Upper lobe of left lung (tissue), 4 donors: ENCODE data around the gene DOCK4.

ENCODE experiments used
- POLR2A ChIP-seq, 4 donors: fragments of 450-650 bp; IDR thresholded peaks; one replicate each; pipeline ENCODE4 v1.5.1; 2016 to 2017; ENCODE audit warnings: antibody characterized with exemption in 4 of 4, mild to moderate bottlenecking in 2 of 4
- TF ChIP-seq, protein P1 (sequence below), 6 experiments: fragments of 450-650 bp in 4 of 6; fragments of 200-600 bp in 2 of 6; sonication (generic) in 2 of 6; IDR thresholded peaks; one replicate each; pipeline ENCODE4 v1.5.1; 2016 to 2019; ENCODE audit warnings: antibody characterized with exemption in 6 of 6

DNA sequence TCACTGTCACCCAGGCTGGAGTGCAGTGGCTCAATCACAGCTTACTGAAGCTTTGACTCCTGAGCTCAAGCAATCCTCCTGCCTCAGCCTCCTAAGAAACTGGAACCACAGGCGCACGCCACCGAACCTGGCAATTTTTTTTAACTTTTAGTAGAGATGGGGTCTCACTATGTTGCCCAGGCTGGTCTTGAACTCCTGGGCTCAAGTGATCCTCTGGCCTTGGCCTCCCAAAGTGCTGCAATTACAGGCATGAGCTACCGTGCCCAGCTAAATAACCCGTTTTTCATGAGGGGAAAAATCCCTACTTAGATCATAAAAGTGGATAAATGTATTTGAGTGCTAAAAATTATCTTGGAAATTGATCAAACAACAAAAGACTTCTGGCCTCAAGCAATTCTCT, 443.4 kb downstream of the DOCK4 start:
- TF ChIP-seq POLR2A (IDR thresholded peaks at IDR 0.05) = no peak
- TF ChIP-seq, protein P1, sequence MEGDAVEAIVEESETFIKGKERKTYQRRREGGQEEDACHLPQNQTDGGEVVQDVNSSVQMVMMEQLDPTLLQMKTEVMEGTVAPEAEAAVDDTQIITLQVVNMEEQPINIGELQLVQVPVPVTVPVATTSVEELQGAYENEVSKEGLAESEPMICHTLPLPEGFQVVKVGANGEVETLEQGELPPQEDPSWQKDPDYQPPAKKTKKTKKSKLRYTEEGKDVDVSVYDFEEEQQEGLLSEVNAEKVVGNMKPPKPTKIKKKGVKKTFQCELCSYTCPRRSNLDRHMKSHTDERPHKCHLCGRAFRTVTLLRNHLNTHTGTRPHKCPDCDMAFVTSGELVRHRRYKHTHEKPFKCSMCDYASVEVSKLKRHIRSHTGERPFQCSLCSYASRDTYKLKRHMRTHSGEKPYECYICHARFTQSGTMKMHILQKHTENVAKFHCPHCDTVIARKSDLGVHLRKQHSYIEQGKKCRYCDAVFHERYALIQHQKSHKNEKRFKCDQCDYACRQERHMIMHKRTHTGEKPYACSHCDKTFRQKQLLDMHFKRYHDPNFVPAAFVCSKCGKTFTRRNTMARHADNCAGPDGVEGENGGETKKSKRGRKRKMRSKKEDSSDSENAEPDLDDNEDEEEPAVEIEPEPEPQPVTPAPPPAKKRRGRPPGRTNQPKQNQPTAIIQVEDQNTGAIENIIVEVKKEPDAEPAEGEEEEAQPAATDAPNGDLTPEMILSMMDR (IDR thresholded peaks at IDR 0.05) = no peak
